Activated T-cell treated with anti-CD3 and anti-CD28 coated beads, Interleukin-2, amount 50 U/mL, for 24 hours (primary cell): ENCODE data around the gene ADD2.

ENCODE experiments used
- DNase-seq: peaks from one replicate; pipeline ENCODE4 v3.0.0-alpha.2; 2020
- H3K27ac Mint-ChIP-seq: 2 replicates; pipeline ENCODE4 v1.8.0; 2020; ENCODE audit warnings: mild to moderate bottlenecking, mixed read lengths
- H3K27me3 Mint-ChIP-seq: 2 replicates; pipeline ENCODE4 v1.8.0; 2020; ENCODE audit warnings: mixed read lengths
- H3K36me3 Mint-ChIP-seq: 2 replicates; pipeline ENCODE4 v1.8.0; 2020; ENCODE audit warnings: low read depth, mixed read lengths
- H3K4me1 Mint-ChIP-seq: 2 replicates; pipeline ENCODE4 v1.8.0; 2020; ENCODE audit warnings: low read depth, mixed read lengths
- H3K4me3 Mint-ChIP-seq: 2 replicates; pipeline ENCODE4 v1.8.0; 2020; ENCODE audit warnings: mild to moderate bottlenecking, moderate library complexity, mixed read lengths
- H3K9me3 Mint-ChIP-seq: 2 replicates; pipeline ENCODE4 v1.8.0; 2020; ENCODE audit warnings: mixed read lengths

ADD2 gene

GRCh38 chr2:70796262-70796661 is 28.3 kb upstream of the ADD2 start:
- H3K4me3 Mint-ChIP-seq = no peak overlapping the region
- peaks cover 7% of the 10 kb centered on the region for H3K9me3 Mint-ChIP-seq
- no peaks in the 10 kb centered on the region for H3K36me3 Mint-ChIP-seq
- H3K4me1 Mint-ChIP-seq = no peaks in the 10 kb centered on the region
- H3K27me3 Mint-ChIP-seq = peaks cover 28% of the 10 kb centered on the region
- no peak overlapping the region for H3K27ac Mint-ChIP-seq
- DNase-seq = no peak

DNA sequence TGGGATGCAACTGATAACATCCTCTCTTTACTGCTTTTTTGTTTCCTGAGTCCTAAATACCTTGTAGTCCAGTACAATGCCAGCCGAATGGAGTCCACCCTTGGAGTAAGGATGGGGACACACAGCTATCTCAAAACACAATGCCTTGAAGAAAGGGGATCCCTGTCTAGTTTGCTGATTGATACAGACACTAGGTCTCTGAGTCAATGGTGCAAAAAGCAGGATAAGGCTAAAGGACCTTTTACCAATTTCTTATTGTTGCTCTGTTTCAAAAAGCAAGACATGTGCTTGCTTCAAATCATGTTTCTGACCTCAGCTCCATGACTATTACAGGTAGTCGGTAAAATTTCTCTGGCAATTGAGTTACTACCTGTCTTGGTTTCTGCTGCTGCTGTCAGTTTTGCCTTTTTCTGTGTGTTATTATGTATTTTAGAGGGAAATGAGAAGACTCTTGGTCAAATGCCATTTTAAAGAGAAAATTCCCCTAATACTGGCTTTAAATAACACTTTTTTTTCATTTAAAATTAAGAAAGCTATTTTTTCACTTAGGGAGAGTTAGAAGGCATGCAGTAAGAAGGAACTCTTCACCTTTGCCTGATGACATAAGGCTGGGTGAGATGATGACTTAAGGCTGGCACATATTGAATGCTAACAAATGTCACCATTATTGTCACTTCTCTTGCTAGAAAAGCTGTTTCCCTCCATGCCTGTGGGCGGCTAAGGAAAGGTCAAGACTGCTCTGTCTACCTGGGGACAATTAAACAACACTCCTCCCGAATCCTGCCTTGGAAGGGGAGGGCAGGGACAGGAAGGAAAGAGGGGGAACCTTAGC is 27.4 kb upstream of the ADD2 start:
- Mint-ChIP-seq H3K9me3 (peaks cover 7% of the 10 kb centered on the region), H3K4me1 (peaks cover 2% of the 10 kb centered on the region), H3K27me3 (peaks cover 34% of the 10 kb centered on the region), H3K27ac (no peak overlapping the region), H3K36me3 (no peaks in the 10 kb centered on the region), H3K4me3 (no peak overlapping the region)
- no peak for DNase-seq

- no peak for DNase-seq
- Mint-ChIP-seq H3K36me3 (no peaks in the 10 kb centered on the region), H3K27me3 (peaks cover 39% of the 10 kb centered on the region), H3K9me3 (no peaks in the 10 kb centered on the region), H3K27ac (no peak overlapping the region), H3K4me3 (no peak overlapping the region), H3K4me1 (peaks cover 8% of the 10 kb centered on the region)
Observed at GRCh38 chr2:70793450-70793849, 25.4 kb upstream of the ADD2 start.

DNA sequence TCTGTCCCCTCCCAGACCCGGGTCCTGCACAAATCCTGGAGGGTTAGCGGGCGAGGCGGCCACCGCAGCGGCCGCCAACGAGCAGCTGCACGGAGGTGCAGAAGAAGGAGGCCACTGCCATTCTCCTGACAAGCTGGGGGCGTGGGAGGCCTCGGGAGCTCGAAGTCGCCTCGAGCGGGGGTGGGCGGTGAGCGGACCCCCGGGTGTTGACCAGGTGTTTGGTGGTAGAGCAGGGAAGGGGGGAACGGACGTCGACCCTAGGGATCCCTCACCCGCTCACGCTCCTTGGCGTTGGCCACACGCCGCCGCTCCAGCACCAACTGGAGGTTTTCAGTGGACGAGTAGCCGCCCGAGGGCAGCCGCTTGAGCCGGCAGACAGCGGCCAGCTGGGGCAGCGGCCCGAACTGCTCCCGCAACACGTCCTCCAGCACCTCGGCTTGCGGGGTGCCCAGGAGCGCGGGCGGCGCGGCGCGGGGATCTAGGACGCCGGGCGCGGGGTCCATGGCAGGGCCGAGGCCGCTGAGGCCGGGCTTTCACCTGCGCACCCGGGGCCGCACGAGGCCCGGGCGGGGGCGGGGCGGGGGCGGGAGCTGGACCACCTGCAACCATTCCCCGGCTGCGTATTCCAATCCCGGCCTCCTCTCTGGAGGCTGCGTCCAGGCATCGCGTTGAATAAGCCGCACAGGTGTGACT is 22.3 kb upstream of the ADD2 start, which contains the start of gene FIGLA:
Gene FIGLA, minus strand, starts transcription at position 508 of the 693 bp plus-strand sequence. Its CDS starts 5 bp downstream, at position 503.
- Mint-ChIP-seq H3K4me3 (peak within 1 kb of the TSS; percentile 67), H3K36me3 (no peaks in the 10 kb centered on the region), H3K4me1 (peaks cover 11% of the 10 kb centered on the region), H3K27ac (peak within 1 kb of the TSS; percentile 17), H3K9me3 (no peaks in the 10 kb centered on the region), H3K27me3 (peaks cover 66% of the 10 kb centered on the region)
- no peak for DNase-seq

- H3K9me3 Mint-ChIP-seq = no peaks in the 10 kb centered on the region
- H3K4me3 Mint-ChIP-seq = peak overlapping the region; percentile 67
- H3K27ac Mint-ChIP-seq = peak overlapping the region; percentile 17
- H3K27me3 Mint-ChIP-seq = peaks cover 67% of the 10 kb centered on the region
- no peaks in the 10 kb centered on the region for H3K36me3 Mint-ChIP-seq
- H3K4me1 Mint-ChIP-seq = peaks cover 13% of the 10 kb centered on the region
- DNase-seq = peak; percentile 81
Observed at GRCh38 chr2:70789304-70790135, 21.5 kb upstream of the ADD2 start.

DNA sequence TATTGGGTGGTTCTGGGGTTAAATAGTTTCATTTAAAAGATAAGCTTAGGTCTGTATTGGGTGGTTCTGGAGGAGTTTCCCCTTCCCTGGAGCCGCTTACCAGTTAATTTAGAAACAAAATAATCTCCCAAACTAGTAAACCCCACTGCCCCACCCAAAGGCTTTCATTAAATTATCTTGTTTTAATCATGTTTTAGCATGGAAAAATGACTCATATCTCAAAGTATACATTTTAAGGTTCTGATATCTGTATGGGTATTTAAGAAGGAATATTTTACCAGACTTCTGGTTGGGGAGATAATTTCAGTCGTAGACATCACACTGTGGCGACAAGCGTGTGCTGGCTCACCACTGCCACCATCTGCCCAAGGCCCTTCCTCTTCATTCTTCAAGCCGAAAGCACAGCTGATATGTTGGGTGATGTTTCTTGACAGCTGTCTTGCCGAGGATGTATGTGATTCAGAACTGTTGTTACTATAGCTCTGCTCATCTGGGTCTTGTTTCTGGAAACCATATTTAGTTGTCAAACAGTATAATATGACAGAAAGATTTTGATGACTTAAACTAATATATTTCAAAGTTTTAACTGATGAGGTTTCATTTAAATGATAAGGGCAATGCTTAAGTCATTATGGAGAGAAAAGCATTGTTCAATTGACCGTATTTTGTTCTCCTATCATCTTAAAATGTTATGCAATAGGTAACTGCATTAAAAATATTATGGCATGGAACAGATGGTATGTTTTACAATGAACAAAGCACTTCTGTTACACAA is 17.3 kb upstream of the ADD2 start:
- DNase-seq = peak; percentile 44
- no peaks in the 10 kb centered on the region for H3K36me3 Mint-ChIP-seq
- no peak overlapping the region for H3K4me3 Mint-ChIP-seq
- H3K4me1 Mint-ChIP-seq = peaks cover 11% of the 10 kb centered on the region
- H3K9me3 Mint-ChIP-seq = no peaks in the 10 kb centered on the region
- no peak overlapping the region for H3K27ac Mint-ChIP-seq
- peaks cover 39% of the 10 kb centered on the region for H3K27me3 Mint-ChIP-seq

GRCh38 chr2:70784320-70784719 is 16.3 kb upstream of the ADD2 start:
- Mint-ChIP-seq H3K27me3 (peaks cover 30% of the 10 kb centered on the region), H3K9me3 (no peaks in the 10 kb centered on the region), H3K4me1 (peaks cover 6% of the 10 kb centered on the region), H3K4me3 (no peak overlapping the region), H3K36me3 (no peaks in the 10 kb centered on the region), H3K27ac (no peak overlapping the region)
- no peak for DNase-seq

DNA sequence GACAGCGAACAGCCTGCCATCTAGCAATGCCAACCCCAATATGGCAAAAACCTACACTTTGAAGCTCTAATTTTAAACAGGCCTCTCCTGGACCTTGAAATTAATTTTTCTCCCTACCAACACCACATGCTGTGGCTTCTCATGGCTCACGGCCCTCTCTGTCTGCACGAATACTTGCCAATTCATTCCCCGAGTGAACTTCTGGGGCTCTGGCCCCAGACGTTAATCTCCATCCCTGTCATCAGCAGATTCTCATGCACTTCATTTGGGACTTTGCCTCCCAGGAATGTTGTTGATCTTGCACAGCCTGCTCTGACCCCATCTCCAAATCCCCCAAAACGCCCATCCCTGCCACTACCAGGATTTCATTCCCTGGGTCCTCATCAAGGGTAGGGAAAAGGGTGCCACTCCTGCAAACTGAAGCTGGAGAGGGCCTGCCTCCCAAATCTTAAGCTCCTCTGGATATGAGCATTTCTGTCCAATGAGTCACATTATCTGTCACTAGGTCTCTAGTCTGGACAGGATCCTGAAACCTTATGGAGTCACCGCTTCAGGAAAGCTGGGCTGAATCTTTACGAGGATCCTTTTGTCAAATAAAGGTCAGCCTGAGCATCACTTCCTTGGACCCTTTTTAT is 12.0 kb upstream of the ADD2 start:
- H3K36me3 Mint-ChIP-seq = no peaks in the 10 kb centered on the region
- H3K4me1 Mint-ChIP-seq = no peaks in the 10 kb centered on the region
- DNase-seq = no peak

GRCh38 chr2:70779491-70779890 is 11.5 kb upstream of the ADD2 start:
- Mint-ChIP-seq H3K9me3 (no peaks in the 10 kb centered on the region), H3K36me3 (no peaks in the 10 kb centered on the region), H3K27ac (no peak overlapping the region), H3K4me1 (no peaks in the 10 kb centered on the region), H3K4me3 (no peak overlapping the region), H3K27me3 (peaks cover 21% of the 10 kb centered on the region)
- DNase-seq = no peak

More for the DNA sequence above, 12.0 kb upstream of the ADD2 start:
- H3K9me3 Mint-ChIP-seq = no peaks in the 10 kb centered on the region
- H3K27me3 Mint-ChIP-seq = peaks cover 15% of the 10 kb centered on the region
- H3K4me3 Mint-ChIP-seq = no peak overlapping the region
- no peak overlapping the region for H3K27ac Mint-ChIP-seq

GRCh38 chr2:70778676-70779075 is 10.7 kb upstream of the ADD2 start:
- no peaks in the 10 kb centered on the region for H3K36me3 Mint-ChIP-seq
- no peaks in the 10 kb centered on the region for H3K4me1 Mint-ChIP-seq
- H3K27ac Mint-ChIP-seq = no peak overlapping the region
- H3K9me3 Mint-ChIP-seq = no peaks in the 10 kb centered on the region
- H3K4me3 Mint-ChIP-seq = no peak overlapping the region
- peaks cover 29% of the 10 kb centered on the region for H3K27me3 Mint-ChIP-seq
- DNase-seq = no peak

- no peak for DNase-seq
- Mint-ChIP-seq H3K27ac (no peak overlapping the region), H3K4me1 (no peaks in the 10 kb centered on the region), H3K9me3 (no peaks in the 10 kb centered on the region), H3K4me3 (no peak overlapping the region), H3K27me3 (peaks cover 41% of the 10 kb centered on the region), H3K36me3 (no peaks in the 10 kb centered on the region)
Observed at GRCh38 chr2:70777450-70777849, 9.4 kb upstream of the ADD2 start.

DNA sequence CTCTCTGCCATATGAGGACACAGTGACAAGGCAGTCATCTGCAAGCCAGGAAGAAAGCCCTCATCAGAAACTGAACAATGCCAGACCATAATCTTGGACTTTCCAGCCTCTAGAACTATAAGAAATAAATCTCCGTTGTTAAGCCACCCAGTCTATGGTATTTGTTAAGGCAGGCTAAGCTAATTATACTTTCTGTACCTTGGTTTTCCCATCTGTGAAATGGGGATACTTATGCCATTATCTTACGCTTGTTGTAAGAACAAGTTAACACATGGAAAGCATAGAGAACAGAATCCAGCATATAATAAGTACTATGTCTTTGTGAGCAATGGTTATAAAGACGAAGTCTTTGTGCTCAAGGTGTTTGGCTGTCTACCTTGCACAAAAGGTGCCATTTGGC is 8.3 kb upstream of the ADD2 start:
- Mint-ChIP-seq H3K4me3 (no peak overlapping the region), H3K4me1 (no peaks in the 10 kb centered on the region), H3K27me3 (peaks cover 49% of the 10 kb centered on the region), H3K9me3 (no peaks in the 10 kb centered on the region), H3K27ac (no peak overlapping the region), H3K36me3 (no peaks in the 10 kb centered on the region)
- no peak for DNase-seq

DNA sequence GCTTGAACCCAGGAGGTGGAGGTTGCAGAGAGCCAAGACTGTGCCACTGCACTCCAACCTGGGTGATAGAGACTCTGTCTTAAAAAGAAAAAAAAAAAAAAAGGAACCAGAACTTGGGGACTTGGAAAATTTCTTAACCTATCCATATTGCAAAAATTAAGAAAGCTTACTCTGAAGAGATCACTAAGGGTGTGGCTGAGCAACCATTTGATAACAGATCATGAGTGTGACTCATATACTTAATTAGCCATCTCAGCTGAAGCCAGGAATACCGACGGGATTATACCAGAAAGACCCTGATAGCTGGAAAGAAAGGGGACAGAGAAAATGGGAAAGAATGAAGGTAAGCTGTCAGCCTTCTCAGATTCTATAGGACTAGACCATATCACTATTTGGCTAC is 7.1 kb upstream of the ADD2 start:
- DNase-seq = no peak
- no peak overlapping the region for H3K27ac Mint-ChIP-seq
- no peaks in the 10 kb centered on the region for H3K9me3 Mint-ChIP-seq
- H3K4me3 Mint-ChIP-seq = no peak overlapping the region
- H3K27me3 Mint-ChIP-seq = peaks cover 53% of the 10 kb centered on the region
- no peaks in the 10 kb centered on the region for H3K36me3 Mint-ChIP-seq
- no peaks in the 10 kb centered on the region for H3K4me1 Mint-ChIP-seq
